NCI-H2107 treated with DMSO at 0.1 percent for 48 hours (cell line): ENCODE data around the gene RUNX3.

Experiments
- DNase-seq: peaks from one replicate; lab custom pipeline; 2025; ENCODE audit not compliant: unreplicated experiment; lab: John Stamatoyannopoulos, UW

Gene RUNX3

GRCh38 chr1:24888971-24889676 is 41.0 kb downstream of the RUNX3 start:
- no peak for DNase-seq

- no peak for DNase-seq
Measured at GRCh38 chr1:24888061-24888970, 41.8 kb downstream of the RUNX3 start.

GRCh38 chr1:24886241-24886640 is 43.8 kb downstream of the RUNX3 start:
- no peak for DNase-seq

- DNase-seq = no peak
Measured at GRCh38 chr1:24884751-24885150, 45.3 kb downstream of the RUNX3 start.

GRCh38 chr1:24881034-24881433 is 49.0 kb downstream of the RUNX3 start:
- DNase-seq = no peak

- DNase-seq = no peak
Measured at GRCh38 chr1:24878775-24879742, 51.0 kb downstream of the RUNX3 start.

GRCh38 chr1:24878045-24878444 is 52.0 kb downstream of the RUNX3 start:
- no peak for DNase-seq

- DNase-seq = no peak
Measured at GRCh38 chr1:24875991-24876506, 54.0 kb downstream of the RUNX3 start.

- no peak for DNase-seq
Measured at GRCh38 chr1:24875257-24875656, 54.8 kb downstream of the RUNX3 start.

- DNase-seq = no peak
Measured at GRCh38 chr1:24874611-24875234, 55.4 kb downstream of the RUNX3 start.

GRCh38 chr1:24874056-24874455 is 56.0 kb downstream of the RUNX3 start:
- DNase-seq = no peak

GRCh38 chr1:24873148-24873547 is 56.9 kb downstream of the RUNX3 start:
- no peak for DNase-seq

GRCh38 chr1:24872061-24872850 is 57.8 kb downstream of the RUNX3 start:
- DNase-seq = no peak

GRCh38 chr1:24871306-24871901 is 58.7 kb downstream of the RUNX3 start:
- no peak for DNase-seq

GRCh38 chr1:24870551-24871195 is 59.4 kb downstream of the RUNX3 start:
- no peak for DNase-seq

- DNase-seq = no peak
Measured at GRCh38 chr1:24868016-24868875, 61.8 kb downstream of the RUNX3 start.

GRCh38 chr1:24867084-24867870 is 62.8 kb downstream of the RUNX3 start:
- DNase-seq = no peak
